ENCODE measurements around the gene MED9. TPM values are rescaled to one million over a fixed set of nuclear protein-coding genes. Genes with fewer than 3 reads are reported as not detected.
"Not testable (repeated sequence)": the region's sequence is repeated elsewhere in the genome, so short reads cannot be mapped to it uniquely, and the experiment has no call there.

The MED9 gene
- polyA plus RNA-seq, 6 donors from 2014 or later, result 14.7 to 25.9 (median 18.5) TPM

DNA sequence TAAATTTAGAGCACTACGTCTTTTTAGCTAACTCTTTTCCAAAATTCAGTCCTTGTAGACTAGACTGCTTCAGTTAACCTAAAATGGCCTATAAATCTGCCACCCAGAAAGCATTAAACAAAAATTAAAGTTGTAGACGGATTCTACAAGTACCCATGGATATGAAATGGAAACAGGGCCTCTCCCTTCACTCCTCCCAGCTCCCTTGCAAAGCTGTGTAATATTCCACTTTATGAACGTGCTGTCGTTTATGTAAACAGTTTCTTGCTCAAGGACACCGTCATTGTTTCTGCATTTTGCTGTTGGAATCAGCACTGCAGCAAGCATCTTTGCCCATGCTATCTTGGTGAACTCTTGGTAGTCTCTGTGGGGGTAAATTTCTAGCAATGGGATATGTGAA, 5.1 kb downstream of the MED9 start:
- peak overlapping the region in 1 of 8 donors; percentile 54 for H3K4me3 Mint-ChIP-seq
- peaks cover 24 to 55% (median 48%) of the 10 kb centered on the region in 3 donors for H3K4me1 Mint-ChIP-seq
- DNase-seq (no peak), ATAC-seq (ENCODE audit: low read depth in 2 of 2) (no peak)
- H3K27ac Mint-ChIP-seq, result no peak overlapping the region
- H3K36me3 Mint-ChIP-seq, result peaks cover 0 to 8% of the 10 kb centered on the region in 2 donors
- no peaks in the 10 kb centered on the region for H3K27me3 Mint-ChIP-seq
- H3K9me3 Mint-ChIP-seq, result no peaks in the 10 kb centered on the region

DNA sequence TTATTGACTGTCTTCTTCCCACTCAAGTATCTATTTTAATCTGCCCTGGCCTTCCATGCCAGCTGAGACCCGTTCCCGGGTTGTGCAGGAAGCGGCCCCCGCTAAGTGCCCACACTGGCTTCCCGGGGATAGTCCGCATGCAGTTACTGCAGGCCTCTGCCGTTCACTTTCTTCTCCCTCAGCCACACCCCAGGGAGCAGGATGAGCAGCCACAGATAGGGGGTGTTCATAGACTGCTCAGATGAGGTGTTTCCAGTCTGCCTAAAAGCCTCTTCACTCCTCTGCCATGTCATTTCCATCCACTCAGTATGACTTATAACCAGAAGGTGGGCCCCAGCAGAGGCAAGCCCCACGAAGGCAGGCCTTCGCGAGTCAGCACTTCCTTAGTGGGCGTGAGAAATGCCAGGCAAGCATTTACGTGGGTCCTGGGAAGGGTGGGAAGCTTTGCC, 7.7 kb downstream of the MED9 start:
- H3K27ac Mint-ChIP-seq, result no peak overlapping the region

DNA sequence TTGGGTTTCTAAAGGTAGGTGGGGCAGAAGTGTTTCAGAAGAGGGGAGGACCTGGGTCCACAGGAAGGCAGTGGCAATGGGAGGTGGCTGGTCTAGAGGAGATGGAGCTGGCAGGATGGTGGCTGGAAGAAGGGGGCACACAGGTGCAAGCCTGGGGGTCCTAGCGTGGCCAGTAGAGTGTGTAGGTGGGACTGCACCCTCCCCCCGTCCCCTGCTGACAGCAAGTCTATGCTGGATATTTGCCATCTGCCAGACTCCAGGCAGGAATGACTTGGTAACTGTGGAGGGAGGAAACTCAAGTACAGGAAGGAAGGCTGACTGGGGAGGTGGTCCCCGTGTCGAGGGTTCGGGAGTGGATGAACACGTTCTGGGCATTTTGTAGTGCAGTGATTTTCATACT, 8.6 kb downstream of the MED9 start:
- Mint-ChIP-seq H3K27me3 (no peaks in the 10 kb centered on the region), H3K4me1 (peaks cover 22 to 30% (median 27%) of the 10 kb centered on the region in 3 donors), H3K4me3 (no peak overlapping the region), H3K36me3 (peaks cover 6 to 13% of the 10 kb centered on the region in 2 donors), H3K27ac (peak overlapping the region in 4 of 6 donors; percentile 30 to 77 (median 53)), H3K9me3 (no peaks in the 10 kb centered on the region)
- no peak for DNase-seq
- ATAC-seq (ENCODE audit: low read depth in 2 of 2), result no peak

More for the DNA sequence above, 7.7 kb downstream of the MED9 start:
- DNase-seq (no peak), ATAC-seq (ENCODE audit: low read depth in 2 of 2) (no peak)
- H3K9me3 Mint-ChIP-seq, result no peaks in the 10 kb centered on the region
- H3K36me3 Mint-ChIP-seq, result peaks cover 6 to 13% of the 10 kb centered on the region in 2 donors
- H3K27me3 Mint-ChIP-seq, result no peaks in the 10 kb centered on the region
- H3K4me1 Mint-ChIP-seq, result peaks cover 24 to 36% (median 34%) of the 10 kb centered on the region in 3 donors
- no peak overlapping the region for H3K4me3 Mint-ChIP-seq

DNA sequence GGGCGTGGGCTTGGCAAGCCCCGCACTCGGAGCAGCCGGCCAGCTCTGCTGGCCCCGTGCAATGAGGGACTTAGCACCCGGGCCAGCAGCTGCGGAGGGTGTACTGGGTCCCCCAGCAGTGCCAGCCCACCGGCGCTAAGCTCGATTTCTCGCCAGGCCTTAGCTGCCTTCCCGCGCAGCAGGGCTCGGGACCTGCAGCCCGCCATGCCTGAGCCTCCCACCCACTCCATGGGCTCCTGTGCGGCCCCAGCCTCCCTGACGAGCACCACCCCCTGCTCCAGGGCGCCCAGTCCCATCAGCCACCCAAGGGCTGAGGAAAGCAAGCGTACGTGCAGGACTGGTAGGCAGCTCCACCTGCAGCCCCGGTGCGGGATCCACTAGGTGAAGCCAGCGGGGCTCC, 9.6 kb downstream of the MED9 start:
- peaks cover 17 to 25% (median 20%) of the 10 kb centered on the region in 3 donors for H3K4me1 Mint-ChIP-seq

DNA sequence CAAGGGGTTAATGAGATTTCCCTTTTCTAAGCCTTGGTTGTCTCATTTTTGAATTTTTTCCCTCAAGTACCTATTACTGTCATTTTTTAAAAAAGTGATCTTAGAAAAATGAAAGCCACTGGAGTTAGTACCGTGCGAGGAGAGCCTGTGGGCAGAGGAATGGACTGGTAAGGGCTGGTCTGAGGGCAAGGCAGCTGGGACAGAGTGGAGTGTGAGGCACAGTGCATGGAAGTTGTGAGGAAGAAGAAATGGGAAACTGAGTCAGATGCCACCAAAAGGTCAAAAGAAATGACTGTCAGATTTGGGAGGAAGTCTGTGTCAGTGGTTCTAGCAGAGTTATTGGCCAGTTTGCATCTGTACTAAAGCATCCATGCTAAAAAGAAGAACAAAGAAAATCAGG, 11.2 kb downstream of the MED9 start:
- no peaks in the 10 kb centered on the region for H3K27me3 Mint-ChIP-seq
- H3K36me3 Mint-ChIP-seq, result peaks cover 6 to 22% of the 10 kb centered on the region in 2 donors
- H3K27ac Mint-ChIP-seq, result peak overlapping the region in 3 of 6 donors; percentile 64 to 89 (median 83)
- ATAC-seq (ENCODE audit: low read depth in 2 of 2) (no peak), DNase-seq (no peak)
- no peaks in the 10 kb centered on the region for H3K9me3 Mint-ChIP-seq
- H3K4me3 Mint-ChIP-seq, result peak overlapping the region in 1 of 8 donors; percentile 46
- peaks cover 9 to 23% (median 21%) of the 10 kb centered on the region in 3 donors for H3K4me1 Mint-ChIP-seq

More for the DNA sequence above, 9.6 kb downstream of the MED9 start:
- not testable (repeated sequence) for H3K27ac Mint-ChIP-seq; H3K27me3 Mint-ChIP-seq; ATAC-seq (ENCODE audit: low read depth in 2 of 2); H3K9me3 Mint-ChIP-seq; DNase-seq; H3K4me3 Mint-ChIP-seq
- H3K36me3 Mint-ChIP-seq, result peaks cover 6 to 13% of the 10 kb centered on the region in 2 donors

DNA sequence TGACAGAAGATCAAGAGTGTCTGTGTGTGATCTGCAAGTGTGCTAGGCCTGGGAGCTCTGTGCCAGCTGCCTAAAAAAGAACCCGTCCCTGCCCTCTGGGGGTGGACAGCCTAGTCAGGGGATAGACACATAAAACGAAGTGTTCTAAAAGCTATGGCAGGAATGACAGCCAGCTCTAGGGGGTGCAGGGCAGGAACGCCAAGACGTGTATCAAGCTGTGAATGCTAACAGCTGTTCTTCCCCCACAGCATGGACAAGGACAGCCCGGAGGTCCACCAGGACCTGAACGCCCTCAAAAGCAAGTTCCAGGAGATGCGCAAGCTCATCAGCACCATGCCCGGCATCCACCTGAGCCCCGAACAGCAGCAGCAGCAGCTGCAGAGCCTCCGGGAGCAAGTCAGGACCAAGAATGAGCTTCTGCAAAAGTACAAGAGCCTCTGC, 14.3 kb downstream of the MED9 start:
- peak overlapping the region in 1 of 8 donors; percentile 35 for H3K4me3 Mint-ChIP-seq
- peaks cover 6 to 15% of the 10 kb centered on the region in 2 donors for H3K36me3 Mint-ChIP-seq
- no peak overlapping the region for H3K27ac Mint-ChIP-seq
- H3K9me3 Mint-ChIP-seq, result no peaks in the 10 kb centered on the region
- H3K4me1 Mint-ChIP-seq, result peaks cover 10 to 25% (median 21%) of the 10 kb centered on the region in 3 donors
- ATAC-seq (ENCODE audit: low read depth in 2 of 2) (no peak), DNase-seq (no peak)
- peaks cover 0 to 9% (median 8%) of the 10 kb centered on the region in 3 donors for H3K27me3 Mint-ChIP-seq

DNA sequence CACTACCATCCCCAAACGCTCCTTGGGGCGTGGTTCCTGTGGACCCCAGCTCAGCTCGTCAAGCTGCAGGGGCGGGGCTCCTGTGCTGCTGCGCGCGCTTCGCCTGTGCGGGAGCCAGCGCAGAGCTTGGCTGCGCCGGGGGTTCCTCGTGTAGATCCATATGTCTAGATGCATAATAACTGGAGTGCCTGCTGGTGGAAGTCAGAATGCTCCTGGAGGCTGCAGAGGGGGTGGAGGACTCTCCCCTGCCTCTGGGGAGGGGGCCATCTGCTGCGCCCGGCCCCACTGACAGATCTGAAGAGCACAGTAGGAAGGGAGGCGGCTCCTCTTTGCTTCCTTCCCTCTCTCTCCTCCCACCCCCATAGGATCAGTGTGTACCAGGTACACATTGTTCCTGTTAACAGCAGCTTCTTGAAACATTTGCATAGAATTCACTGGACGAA, 14.8 kb downstream of the MED9 start:
- Mint-ChIP-seq H3K9me3 (no peaks in the 10 kb centered on the region), H3K27me3 (peaks cover 0 to 9% (median 8%) of the 10 kb centered on the region in 3 donors), H3K27ac (no peak overlapping the region), H3K36me3 (peaks cover 6 to 15% of the 10 kb centered on the region in 2 donors), H3K4me3 (no peak overlapping the region), H3K4me1 (peaks cover 10 to 25% (median 21%) of the 10 kb centered on the region in 3 donors)
- ATAC-seq (ENCODE audit: low read depth in 2 of 2) (no peak), DNase-seq (no peak)

DNA sequence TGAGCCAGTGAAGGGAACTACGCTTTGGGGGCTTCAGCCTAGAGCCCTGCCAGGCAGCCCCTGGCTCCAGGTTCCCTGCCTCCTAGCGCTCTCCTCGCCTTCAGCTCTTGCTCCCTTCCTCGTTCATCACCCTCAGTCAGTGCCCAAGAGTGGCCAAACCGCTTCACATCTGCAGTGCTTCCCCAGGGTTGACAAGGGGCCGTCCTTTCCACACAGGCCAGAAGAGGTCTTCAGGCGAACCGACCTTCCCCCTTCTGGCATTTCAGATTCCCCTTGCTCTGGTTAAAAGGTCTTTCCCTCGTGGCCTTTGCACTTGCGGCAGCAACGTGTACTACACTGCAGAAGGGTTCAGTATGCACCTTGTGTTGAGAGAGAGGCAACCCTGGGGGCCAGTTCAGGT, 15.3 kb downstream of the MED9 start:
- no peak overlapping the region for H3K27ac Mint-ChIP-seq
- peaks cover 6 to 12% of the 10 kb centered on the region in 2 donors for H3K36me3 Mint-ChIP-seq
- H3K4me3 Mint-ChIP-seq, result no peak overlapping the region

DNA sequence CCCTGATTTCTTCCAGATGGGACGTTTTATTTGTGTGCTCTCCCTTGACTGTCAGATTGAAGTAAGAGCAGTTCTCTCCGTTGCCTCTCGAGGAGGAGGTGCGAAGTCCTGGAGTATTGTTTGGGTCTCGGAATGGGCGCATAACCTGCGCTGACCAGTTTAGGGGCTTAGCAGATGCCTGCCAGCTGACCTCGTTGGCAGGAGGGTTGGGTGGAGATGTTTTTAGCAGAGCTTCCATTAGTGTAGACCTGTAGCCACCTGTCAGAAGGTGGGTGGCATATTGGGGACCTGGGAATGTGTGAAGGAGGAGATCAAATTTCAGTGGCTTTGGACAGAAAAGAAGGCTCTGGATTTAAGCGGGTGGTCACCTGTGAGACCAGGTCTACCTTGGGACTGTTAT, 15.8 kb downstream of the MED9 start:
- H3K4me1 Mint-ChIP-seq, result peaks cover 10 to 25% (median 21%) of the 10 kb centered on the region in 3 donors
- no peaks in the 10 kb centered on the region for H3K9me3 Mint-ChIP-seq
- H3K27me3 Mint-ChIP-seq, result peaks cover 0 to 9% (median 8%) of the 10 kb centered on the region in 3 donors
- peak overlapping the region in 1 of 6 donors; percentile 58 for H3K27ac Mint-ChIP-seq
- DNase-seq (no peak), ATAC-seq (ENCODE audit: low read depth in 2 of 2) (no peak)
- no peak overlapping the region for H3K4me3 Mint-ChIP-seq
- peaks cover 6 to 8% of the 10 kb centered on the region in 2 donors for H3K36me3 Mint-ChIP-seq

More for the DNA sequence above, 15.3 kb downstream of the MED9 start:
- H3K4me1 Mint-ChIP-seq, result peaks cover 10 to 25% (median 19%) of the 10 kb centered on the region in 3 donors
- no peaks in the 10 kb centered on the region for H3K9me3 Mint-ChIP-seq
- peaks cover 0 to 9% (median 8%) of the 10 kb centered on the region in 3 donors for H3K27me3 Mint-ChIP-seq
- ATAC-seq (ENCODE audit: low read depth in 2 of 2) (no peak), DNase-seq (no peak)

DNA sequence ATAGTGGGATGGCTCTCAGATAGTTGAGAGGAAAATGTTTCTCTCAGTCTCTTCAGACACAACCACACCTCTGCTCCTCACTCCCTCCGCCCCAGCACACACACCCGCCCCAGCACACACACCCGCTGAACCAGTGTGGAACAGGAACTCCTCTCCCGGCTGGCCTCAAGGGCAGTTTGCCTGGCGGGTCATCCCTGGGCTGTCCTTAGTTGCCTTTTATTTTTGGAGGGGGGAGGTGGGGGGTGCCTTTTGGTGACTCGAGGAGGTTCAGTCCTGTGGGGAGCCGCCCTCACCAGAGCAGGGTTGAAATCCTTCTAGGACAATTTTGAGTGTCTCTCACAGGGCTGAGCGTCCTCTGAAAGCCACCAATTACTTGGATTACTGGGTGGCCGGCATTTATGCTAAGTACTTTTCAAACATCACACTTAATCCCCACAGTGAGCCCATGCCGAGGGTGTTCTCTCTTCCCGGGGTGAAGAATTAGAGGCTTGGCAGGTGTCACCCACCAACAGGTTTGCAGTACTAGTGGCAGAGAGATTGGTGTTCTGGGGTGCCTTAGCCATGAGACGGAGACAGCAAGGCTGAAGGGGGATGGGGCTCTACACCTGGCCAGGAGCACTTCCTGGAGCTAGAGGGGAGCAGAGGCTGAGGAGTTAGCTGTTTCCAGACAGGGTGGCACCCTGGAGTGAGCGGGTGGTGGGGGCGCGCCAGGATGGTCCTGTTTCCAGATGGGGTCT, 16.6 kb downstream of the MED9 start:
- peak overlapping the region in 2 of 8 donors; percentile 33 to 38 for H3K4me3 Mint-ChIP-seq
- H3K9me3 Mint-ChIP-seq, result no peaks in the 10 kb centered on the region
- peak overlapping the region in 2 of 6 donors; percentile 32 to 49 for H3K27ac Mint-ChIP-seq
- peaks cover 6 to 25% (median 17%) of the 10 kb centered on the region in 3 donors for H3K4me1 Mint-ChIP-seq
- peaks cover 0 to 9% (median 8%) of the 10 kb centered on the region in 3 donors for H3K27me3 Mint-ChIP-seq
- peaks cover 0 to 8% of the 10 kb centered on the region in 2 donors for H3K36me3 Mint-ChIP-seq
- no peak for DNase-seq
- no peak for ATAC-seq (ENCODE audit: low read depth in 2 of 2)

DNA sequence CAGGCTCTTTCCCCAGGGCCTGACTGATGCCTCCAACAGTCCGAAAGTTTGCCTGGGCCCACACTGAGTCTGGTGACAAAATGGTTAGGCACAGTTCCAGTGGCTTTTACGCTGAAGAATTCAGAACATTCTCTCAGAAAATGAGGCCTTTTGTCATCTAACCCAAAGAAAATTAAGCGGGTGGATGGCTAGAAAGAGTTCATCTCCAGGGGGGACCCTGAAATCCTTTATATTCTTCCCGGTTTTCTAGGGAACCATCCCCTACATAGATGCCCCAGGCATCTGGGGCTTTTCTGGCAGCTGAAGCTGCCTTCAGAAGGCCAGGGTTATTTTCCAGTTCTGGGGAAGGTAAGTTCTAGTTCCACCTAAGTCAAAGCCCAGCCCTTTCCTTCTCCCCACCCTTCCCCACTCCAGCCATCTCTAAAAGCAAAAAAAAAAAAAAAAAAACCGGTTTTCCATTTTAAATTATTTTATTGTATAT, 17.2 kb downstream of the MED9 start:
- no peaks in the 10 kb centered on the region for H3K9me3 Mint-ChIP-seq
- H3K4me1 Mint-ChIP-seq, result peaks cover 6 to 25% (median 17%) of the 10 kb centered on the region in 3 donors
- no peak for ATAC-seq (ENCODE audit: low read depth in 2 of 2)
- no peak for DNase-seq
- H3K4me3 Mint-ChIP-seq, result peak overlapping the region in 3 of 8 donors; percentile 57 to 69 (median 66)
- H3K36me3 Mint-ChIP-seq, result peaks cover 0 to 8% of the 10 kb centered on the region in 2 donors
- peak overlapping the region in 1 of 6 donors; percentile 28 for H3K27ac Mint-ChIP-seq
- H3K27me3 Mint-ChIP-seq, result peaks cover 0 to 9% (median 8%) of the 10 kb centered on the region in 3 donors

DNA sequence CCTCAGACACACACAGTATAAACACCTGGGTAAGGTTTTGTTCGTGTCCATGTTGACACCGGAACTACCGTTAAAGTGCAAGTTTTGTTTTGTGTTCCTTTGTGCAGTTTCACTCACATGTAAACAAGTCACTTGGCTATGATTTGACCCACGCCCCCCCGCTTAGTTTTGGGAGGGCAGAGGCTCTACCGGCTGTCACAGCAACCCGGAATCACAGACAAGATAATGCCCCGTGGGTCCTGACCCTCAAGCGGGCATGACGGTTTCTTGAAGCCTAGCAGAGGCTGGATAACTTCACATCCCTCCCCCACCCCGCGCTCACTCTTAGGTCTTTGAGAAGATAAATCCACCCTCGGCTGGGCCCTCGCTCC, 17.7 kb downstream of the MED9 start:
- DNase-seq, result no peak
- Mint-ChIP-seq H3K4me1 (peaks cover 6 to 25% (median 17%) of the 10 kb centered on the region in 3 donors), H3K4me3 (peak overlapping the region; percentile 53 to 80 (median 66)), H3K27me3 (peaks cover 0 to 9% (median 8%) of the 10 kb centered on the region in 3 donors), H3K27ac (no peak overlapping the region), H3K36me3 (peaks cover 0 to 8% of the 10 kb centered on the region in 2 donors), H3K9me3 (no peaks in the 10 kb centered on the region)
- no peak for ATAC-seq (ENCODE audit: low read depth in 2 of 2)

DNA sequence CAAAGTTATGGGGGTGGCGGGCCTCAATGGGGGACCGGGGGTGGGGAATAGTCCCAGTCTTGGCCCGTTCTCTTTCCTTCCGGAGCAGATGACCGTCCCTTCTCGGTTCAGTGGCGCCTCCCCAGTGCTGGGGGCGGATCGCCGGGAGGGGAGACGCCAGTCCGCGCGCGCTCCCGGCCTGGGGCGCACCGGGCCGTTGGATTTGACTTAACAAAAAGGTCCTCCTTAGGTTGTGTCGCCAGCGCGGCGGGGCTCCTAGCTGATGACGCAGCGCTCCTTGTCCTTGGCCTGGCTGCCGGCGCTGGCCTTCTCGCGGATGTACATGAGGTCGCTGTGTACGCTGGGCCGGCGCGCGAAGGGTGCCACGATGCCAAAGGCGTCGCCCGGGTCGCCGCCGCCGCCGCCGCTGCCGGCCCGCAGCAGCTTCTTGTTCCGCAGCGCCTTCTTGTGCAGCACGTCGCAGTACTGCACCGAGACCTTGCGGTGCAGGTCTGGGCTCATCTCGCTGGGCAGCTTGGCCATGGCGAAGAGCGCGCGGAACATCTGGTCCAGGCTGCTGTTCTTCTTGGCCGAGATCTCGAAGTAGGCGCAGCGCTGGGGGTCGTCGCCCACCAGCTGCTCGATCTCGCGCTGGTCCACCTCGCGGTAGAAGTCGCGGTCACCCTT, 18.2 kb downstream of the MED9 start:
- no peaks in the 10 kb centered on the region for H3K9me3 Mint-ChIP-seq
- peaks cover 0 to 8% of the 10 kb centered on the region in 2 donors for H3K36me3 Mint-ChIP-seq
- H3K27ac Mint-ChIP-seq, result no peak overlapping the region
- peaks cover 6 to 25% (median 17%) of the 10 kb centered on the region in 3 donors for H3K4me1 Mint-ChIP-seq
- ATAC-seq (ENCODE audit: low read depth in 2 of 2) (peak; percentile 22 to 28), DNase-seq (no peak)
- peak overlapping the region; percentile 74 to 92 (median 90) for H3K4me3 Mint-ChIP-seq
- peaks cover 0 to 9% (median 8%) of the 10 kb centered on the region in 3 donors for H3K27me3 Mint-ChIP-seq
